ENCODE measurements around the gene DHRSX.
"Not testable (repeated sequence)": the region's sequence is repeated elsewhere in the genome, so short reads cannot be mapped to it uniquely, and the experiment has no call there.

DHRSX gene

GRCh38 chrX:2351321-2351720 lies 149.5 kb downstream of the DHRSX start:
- no peak for DNase-seq (ENCODE audit: low read depth in 2 of 2)

DNA sequence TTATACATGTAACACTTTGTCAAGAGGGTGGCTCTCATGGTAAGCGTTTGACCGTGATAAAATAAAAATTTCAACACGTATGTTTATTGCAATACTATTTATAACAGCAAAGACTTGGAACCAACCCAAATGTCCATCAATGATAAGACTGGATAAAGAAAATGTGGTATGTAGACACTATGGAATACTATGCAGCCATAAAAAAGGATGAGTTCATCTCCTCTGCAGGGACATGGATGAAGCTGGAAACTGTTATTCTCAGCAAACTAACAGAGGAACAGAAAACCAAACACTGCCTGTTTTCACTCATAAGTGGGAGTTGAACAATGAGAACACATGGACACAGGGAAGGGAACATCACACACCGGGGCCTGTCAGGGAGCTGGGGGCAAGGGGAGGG lies 150.1 kb downstream of the DHRSX start:
- DNase-seq (ENCODE audit: low read depth in 2 of 2), result not testable (repeated sequence)

- DNase-seq (ENCODE audit: low read depth in 2 of 2), result not testable (repeated sequence)
Observed at GRCh38 chrX:2350036-2350435, 150.7 kb downstream of the DHRSX start.

DNA sequence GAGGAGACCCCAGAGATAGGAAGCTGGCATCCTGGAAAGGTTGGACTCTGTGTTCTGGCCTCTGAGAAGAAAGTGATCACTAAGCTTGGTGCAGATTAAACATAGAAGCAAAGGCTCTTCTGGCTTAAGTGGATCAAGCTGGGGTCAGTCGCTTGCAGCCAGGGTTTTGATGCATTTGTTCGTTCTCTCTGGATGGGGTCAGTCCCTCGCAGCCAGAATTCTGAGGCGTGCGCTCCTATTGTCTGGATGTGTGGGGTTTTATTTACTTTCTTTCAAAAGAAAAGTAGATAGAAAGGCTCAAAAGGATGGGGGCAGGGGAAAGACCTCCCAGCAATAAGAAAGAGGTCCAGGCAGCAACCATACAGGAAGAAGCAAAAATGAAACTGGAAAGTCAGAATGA lies 152.6 kb downstream of the DHRSX start:
- DNase-seq (ENCODE audit: low read depth in 2 of 2), result no peak

DNA sequence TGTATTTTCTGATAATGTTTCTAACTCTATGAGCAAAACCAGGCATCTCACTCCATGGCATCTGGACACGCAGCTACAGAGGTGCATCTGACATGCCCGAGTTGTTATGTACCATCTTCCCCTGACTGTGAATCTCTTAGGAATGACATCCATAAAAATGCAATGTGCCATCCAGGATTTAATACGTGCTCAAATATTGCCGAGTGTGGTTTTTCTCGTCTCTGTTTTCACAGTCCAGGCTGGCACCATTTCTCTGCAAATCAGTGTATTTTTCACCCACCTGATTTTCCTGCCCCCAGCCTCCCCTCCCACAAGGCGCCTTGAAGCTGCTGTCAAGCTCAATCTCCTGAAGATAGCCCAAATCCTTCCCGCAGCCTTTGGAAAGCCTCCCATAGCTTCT lies 154.6 kb downstream of the DHRSX start:
- no peak for DNase-seq (ENCODE audit: low read depth in 2 of 2)

DNA sequence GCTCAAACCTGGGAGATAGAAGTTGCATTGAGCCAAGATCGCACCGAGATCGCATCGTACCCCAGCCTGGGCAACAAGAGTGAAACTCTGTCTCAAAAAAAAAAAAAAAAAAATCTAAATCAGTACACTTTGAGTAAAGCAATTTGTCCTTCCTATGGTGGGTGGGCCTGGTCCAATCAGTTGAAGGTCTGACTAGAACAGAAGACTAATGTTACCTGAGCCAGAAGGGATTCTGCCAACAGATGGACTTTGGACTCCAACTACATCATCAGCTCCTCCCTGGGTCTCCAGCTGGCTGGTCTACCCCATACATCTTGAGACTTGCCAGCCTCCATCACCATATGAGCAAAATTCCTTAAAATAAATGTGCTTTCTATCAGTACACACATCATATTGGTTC lies 155.2 kb downstream of the DHRSX start:
- DNase-seq (ENCODE audit: low read depth in 2 of 2), result no peak

DNA sequence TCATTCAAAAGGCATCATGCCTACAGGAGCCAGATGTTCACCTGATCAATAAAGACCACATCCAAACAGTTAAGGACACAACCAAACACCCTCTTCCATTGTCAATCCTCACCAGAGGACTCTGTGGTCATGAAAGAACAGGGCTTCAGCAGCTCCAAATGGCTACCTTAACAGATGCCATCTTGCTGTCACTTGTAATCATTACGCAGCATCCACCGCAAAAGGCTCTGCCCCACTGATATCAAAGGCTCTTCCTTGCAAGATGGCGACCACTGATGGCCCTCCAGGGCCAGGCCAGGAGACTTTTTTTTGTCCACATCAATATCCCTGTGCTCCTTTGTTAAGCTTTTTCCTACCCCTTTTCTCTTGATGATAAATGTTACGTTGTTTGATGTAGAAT lies 157.4 kb downstream of the DHRSX start:
- DNase-seq (ENCODE audit: low read depth in 2 of 2), result no peak

DNA sequence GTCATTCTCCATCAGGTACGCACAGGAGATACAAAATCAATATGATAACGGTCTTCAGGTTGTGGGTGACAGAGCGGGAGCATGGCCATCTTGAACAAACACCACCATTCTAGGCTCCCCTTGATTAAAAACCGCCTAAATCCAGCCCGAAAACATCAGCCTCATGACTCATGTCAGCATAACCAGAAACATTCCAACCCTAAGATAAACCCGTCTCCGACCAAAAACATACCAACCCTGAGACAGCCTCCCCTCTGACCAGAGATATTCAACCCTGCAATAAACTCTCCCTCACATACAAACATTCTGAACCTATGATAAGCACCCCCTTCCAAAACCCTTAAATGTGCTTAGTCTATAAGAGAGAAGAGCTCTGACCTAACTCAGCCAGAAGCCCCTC lies 157.9 kb downstream of the DHRSX start:
- no peak for DNase-seq (ENCODE audit: low read depth in 2 of 2)

- DNase-seq (ENCODE audit: low read depth in 2 of 2), result no peak
Observed at GRCh38 chrX:2342281-2342688, 158.5 kb downstream of the DHRSX start.

DNA sequence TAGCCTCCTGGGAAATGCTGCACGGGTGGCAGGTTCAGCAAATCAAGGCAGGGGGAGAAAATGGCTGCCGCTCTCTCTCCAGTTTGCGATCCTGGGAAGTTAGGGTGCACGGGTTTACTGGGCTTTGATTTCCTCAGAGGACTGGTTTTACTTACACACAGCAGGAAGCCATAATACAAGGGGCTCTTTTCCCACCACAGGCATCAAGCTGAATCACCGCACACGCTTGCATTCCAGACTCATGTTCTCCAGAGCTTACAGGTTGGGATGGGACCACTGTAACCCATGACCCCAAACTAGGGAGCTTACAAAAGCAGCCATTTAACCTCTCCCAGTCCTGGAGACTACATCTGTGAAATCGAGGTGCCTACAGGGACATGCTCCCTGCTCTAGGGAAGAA lies 159.8 kb downstream of the DHRSX start:
- DNase-seq (ENCODE audit: low read depth in 2 of 2), result no peak

- DNase-seq (ENCODE audit: low read depth in 2 of 2), result no peak
Observed at GRCh38 chrX:2336181-2336580, 164.6 kb downstream of the DHRSX start.

DNA sequence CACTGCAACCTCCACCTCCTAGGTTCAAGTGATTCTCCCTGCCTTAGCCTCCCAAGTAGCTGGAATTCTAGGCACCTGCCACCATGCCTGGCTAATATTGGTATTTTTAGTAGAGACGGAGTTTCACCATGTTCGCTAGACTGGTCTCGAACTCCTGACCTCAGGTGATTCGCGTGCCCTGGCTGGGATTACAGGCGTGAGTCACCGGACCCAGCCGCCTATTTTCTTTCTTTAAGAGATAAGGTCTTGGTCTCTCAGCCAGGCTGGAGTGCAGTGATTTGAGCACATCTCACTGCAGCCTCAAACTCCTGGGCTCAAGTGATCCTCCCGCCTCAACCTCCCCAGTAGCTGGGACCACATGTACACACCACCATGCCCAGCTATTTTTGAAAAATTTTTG lies 166.5 kb downstream of the DHRSX start:
- no peak for DNase-seq (ENCODE audit: low read depth in 2 of 2)

- no peak for DNase-seq (ENCODE audit: low read depth in 2 of 2)
Observed at GRCh38 chrX:2332252-2332651, 168.5 kb downstream of the DHRSX start.

- DNase-seq (ENCODE audit: low read depth in 2 of 2), result no peak
Observed at GRCh38 chrX:2330910-2331309, 169.9 kb downstream of the DHRSX start.

DNA sequence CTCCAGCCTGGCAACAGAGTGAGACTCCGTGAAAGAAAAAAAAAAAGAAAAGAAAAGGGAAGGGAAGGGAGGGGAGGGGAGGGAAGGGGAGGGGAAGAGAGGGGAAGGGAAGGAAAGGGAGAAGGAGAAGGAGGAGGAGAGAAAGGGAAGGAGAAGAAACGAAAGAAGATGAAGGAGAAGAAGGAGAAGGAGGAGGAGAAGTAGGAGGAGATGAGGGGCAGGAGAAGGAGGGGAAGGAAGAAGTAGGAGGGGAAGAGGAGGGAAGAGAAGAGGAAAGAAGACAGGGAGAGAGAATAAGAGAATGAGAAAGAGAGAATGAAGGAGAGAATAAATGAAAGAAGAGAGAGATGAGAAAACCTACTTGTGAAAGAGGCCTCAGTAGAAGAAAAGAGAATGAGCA lies 170.3 kb downstream of the DHRSX start:
- no peak for DNase-seq (ENCODE audit: low read depth in 2 of 2)

- no peak for DNase-seq (ENCODE audit: low read depth in 2 of 2)
Observed at GRCh38 chrX:2327423-2327822, 173.4 kb downstream of the DHRSX start.

DNA sequence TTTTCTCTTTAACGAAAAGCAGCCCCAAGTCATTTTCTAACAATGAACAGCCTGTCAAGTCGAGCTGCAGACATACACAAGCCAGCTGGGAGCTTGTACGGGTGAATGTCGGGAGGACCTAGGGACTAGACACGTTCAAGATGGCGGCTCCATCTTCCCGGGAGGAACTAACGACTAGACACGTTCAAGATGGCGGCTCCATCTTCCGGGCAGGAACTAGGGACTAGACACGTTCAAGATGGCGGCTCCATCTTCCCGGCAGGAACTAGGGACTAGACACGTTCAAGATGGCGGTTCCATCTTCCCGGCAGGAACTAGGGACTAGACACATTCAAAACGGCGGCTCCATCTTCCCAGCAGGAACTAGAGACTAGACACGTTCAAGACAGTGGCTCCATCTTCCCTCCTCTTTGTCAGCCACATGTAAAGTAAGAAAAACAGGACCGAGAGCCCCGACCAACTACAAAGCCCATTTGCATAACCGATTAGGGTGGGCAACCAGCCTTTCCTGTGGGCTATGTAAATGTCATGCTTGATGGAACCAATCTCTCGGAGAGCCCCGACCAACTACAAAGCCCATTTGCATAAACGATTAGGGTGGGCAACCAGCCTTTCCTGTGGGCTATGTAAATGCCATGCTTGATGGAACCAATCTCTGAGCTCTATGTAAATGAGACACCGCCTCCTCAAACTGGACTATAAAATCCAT lies 175.5 kb downstream of the DHRSX start:
- DNase-seq (ENCODE audit: low read depth in 2 of 2), result no peak

DNA sequence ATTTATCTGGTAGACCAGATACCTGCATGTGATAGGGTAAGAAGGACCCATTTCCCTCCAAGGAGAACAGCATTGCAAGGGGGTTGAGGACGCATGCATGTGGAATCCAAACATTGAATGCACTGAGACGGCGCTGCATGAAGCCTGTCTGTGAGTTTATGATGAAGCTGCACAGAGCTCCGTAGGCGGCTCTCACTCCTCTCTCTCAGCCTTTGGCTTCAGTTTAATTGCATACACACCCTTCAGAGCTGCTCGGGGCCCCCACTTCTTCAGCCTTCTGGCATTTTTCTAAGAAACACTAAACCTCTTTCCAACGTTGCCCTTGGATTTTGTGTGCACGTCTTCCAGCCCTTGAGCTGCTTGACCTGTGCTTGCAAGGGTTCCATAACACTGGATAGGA lies 176.6 kb downstream of the DHRSX start:
- no peak for DNase-seq (ENCODE audit: low read depth in 2 of 2)

- DNase-seq (ENCODE audit: low read depth in 2 of 2), result no peak
Observed at GRCh38 chrX:2321411-2321810, 179.4 kb downstream of the DHRSX start.

DNA sequence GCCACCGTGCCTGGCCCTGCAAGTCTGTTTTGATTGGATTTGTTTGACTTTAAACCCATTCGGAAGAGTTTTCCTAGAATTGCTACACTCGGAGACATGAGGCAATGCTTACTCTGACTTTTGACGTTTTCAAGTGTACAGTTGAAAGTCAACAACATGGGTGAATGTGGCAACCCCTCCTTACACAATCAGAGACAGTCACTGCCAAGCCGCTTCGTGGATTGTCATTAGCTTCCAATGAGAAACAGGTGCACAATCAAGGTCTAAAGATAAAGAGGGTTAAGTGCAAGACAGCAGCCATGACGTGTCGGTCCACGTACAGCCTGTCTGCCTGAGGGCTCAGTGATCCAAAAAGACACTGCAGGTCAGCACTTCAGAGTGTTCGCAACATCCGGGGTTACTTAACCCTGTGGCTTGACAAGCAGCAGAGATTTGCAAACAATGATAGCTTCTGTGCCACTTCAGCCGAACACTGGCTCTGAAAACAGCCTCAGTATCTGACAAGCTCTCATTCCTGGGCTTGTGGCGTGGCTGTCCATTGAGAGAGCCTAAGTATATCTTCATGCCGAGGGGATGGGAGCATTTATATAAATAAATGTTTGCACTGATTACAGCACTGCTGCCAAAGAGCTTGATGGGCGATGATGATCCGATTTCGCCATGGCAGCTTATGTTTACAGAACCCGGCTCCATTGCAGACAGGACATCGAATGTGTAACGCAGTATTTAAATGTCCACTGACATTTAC lies 180.0 kb downstream of the DHRSX start:
- DNase-seq (ENCODE audit: low read depth in 2 of 2), result no peak

GRCh38 chrX:2320089-2320488 lies 180.7 kb downstream of the DHRSX start:
- DNase-seq (ENCODE audit: low read depth in 2 of 2), result no peak

GRCh38 chrX:2318371-2318770 lies 182.4 kb downstream of the DHRSX start:
- DNase-seq (ENCODE audit: low read depth in 2 of 2), result no peak

GRCh38 chrX:2317527-2318055 lies 183.2 kb downstream of the DHRSX start:
- DNase-seq (ENCODE audit: low read depth in 2 of 2), result no peak
